Sigmoid colon (tissue), 7 donors: ENCODE data around the gene HRH2. TPM values are rescaled to one million over a fixed set of nuclear protein-coding genes. Genes with fewer than 3 reads are reported as not detected.

ENCODE experiments used
- DNase-seq: peaks from one replicate; pipeline ENCODE4 v3.0.0-alpha.2; 2019
- H3K27ac ChIP-seq, 4 donors: fragments of 200-600 bp; sonication (generic); one replicate each; pipeline ENCODE4 v1.5.1; 2016 to 2019; ENCODE audit warnings: mild to moderate bottlenecking in 1 of 4
- H3K27me3 ChIP-seq, 3 donors: fragments of 200-600 bp; sonication (generic); one replicate each; pipeline ENCODE4 v1.5.1; 2019; ENCODE audit warnings: mild to moderate bottlenecking in 1 of 3
- H3K36me3 ChIP-seq, 4 donors: fragments of 200-600 bp; sonication (generic); one replicate each; pipeline ENCODE4 v1.5.1; 2016 to 2019
- H3K4me1 ChIP-seq, 4 donors: fragments of 200-600 bp; sonication (generic); one replicate each; pipeline ENCODE4 v1.5.1; 2017 to 2019
- H3K4me3 ChIP-seq, 4 donors: fragments of 200-600 bp; sonication (generic); one replicate each; pipeline ENCODE4 v1.5.1; 2017 to 2019; ENCODE audit warnings: mild to moderate bottlenecking in 2 of 4, moderate library complexity in 1 of 4
- H3K9me3 ChIP-seq, 4 donors: fragments of 200-600 bp in 3 of 4; sonication (generic) in 3 of 4; one replicate each; pipeline versions ENCODE4 v1.5.1 to v1.6.1; 2013 to 2019
- CTCF ChIP-seq, 4 experiments: fragments of 450-650 bp in 3 of 4; fragments of 200-600 bp in 1 of 4; IDR thresholded peaks; one replicate each; pipeline ENCODE4 v1.5.1; 2016 to 2019; ENCODE audit warnings: antibody characterized with exemption in 4 of 4, mild to moderate bottlenecking in 3 of 4, moderate library complexity in 2 of 4
- EP300 ChIP-seq, 4 donors: sonication (generic); formaldehyde crosslinking; IDR thresholded peaks; one replicate each; pipeline ENCODE4 v1.6.1; 2017; ENCODE audit warnings: antibody characterized with exemption in 4 of 4
- POLR2A ChIP-seq, 2 donors: fragments of 450-650 bp; IDR thresholded peaks; one replicate each; pipeline ENCODE4 v1.6.1; 2016; ENCODE audit warnings: antibody characterized with exemption in 2 of 2, mild to moderate bottlenecking in 2 of 2, moderate library complexity in 2 of 2
- POLR2AphosphoS5 ChIP-seq, 4 donors: sonication (generic); formaldehyde crosslinking; IDR thresholded peaks; one replicate each; pipeline ENCODE4 v1.6.1; 2017; ENCODE audit warnings: antibody characterized with exemption in 4 of 4
- WGBS, 2 donors: extraction: QIAGEN DNeasy Blood & Tissue Kit; methylation state at CpG; one replicate each; pipeline ENCODE4 v1.1.7; 2013; 5-methylcytosine and 5-hydroxymethylcytosine counted together
- intact Hi-C: fragments of 100-400 bp; cut with DNase I; formaldehyde crosslinking; loops from one replicate; pipeline ENCODE4 v1.15.1; 2023
- polyA plus RNA-seq, 3 donors: library from polyadenylated mRNA; stranded (reverse); fragments of 200-250 nt; gene quantifications; one replicate each; pipeline ENCODE4 v1.2.3, GENCODE V29; 2013
- total RNA-seq, 4 donors: library from RNA; depleted of rRNA; stranded (reverse); fragments of >200 nt; gene quantifications; one replicate each; pipeline ENCODE4 v1.1.0, GENCODE V29; 2016
- donor health status: healthy with polysubstance abuse.
- donor health status: Bipolar disorder and iron deficiency.
- donor health status: healthy.

HRH2 gene
- total and polyA plus RNA-seq, 7 donors = under 0.01 to 3.8 (median 1.5) TPM

DNA sequence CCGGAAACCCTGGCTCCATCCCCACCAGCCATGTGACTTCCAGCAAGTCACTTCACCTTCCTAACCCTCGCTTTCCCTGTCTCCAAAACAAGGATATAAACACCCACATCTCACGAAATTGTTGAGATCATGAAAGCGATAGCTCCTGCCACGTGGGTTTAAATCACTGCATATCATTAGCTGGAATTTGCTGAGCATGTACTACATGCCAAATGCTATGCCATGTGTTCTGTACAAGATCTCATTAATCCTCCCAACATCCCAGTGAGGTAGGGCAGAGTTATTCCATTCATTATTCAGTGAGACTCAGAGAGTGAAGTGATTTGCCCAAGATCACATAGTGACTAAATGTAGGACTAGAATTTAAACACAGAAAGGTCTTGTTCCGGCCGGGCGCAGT lies 29.2 kb upstream of the HRH2 start:
- intact Hi-C loops = no loop called here
- Histone ChIP-seq H3K27me3 (no peaks in the 10 kb centered on the region), H3K36me3 (no peaks in the 10 kb centered on the region), H3K27ac (no peak overlapping the region), H3K9me3 (peaks cover 0 to 3% (median 0%) of the 10 kb centered on the region in 4 donors), H3K4me3 (no peak overlapping the region), H3K4me1 (no peaks in the 10 kb centered on the region)
- 84 to 86% methylated on average over 8 of the region's 8 CpGs for WGBS, 2 donors
- DNase-seq = no peak
- TF ChIP-seq EP300 (IDR thresholded peaks at IDR 0.05) (no peak), POLR2A (IDR thresholded peaks at IDR 0.05) (no peak), POLR2AphosphoS5 (IDR thresholded peaks at IDR 0.05) (no peak), CTCF (IDR thresholded peaks at IDR 0.05) (no peak)

DNA sequence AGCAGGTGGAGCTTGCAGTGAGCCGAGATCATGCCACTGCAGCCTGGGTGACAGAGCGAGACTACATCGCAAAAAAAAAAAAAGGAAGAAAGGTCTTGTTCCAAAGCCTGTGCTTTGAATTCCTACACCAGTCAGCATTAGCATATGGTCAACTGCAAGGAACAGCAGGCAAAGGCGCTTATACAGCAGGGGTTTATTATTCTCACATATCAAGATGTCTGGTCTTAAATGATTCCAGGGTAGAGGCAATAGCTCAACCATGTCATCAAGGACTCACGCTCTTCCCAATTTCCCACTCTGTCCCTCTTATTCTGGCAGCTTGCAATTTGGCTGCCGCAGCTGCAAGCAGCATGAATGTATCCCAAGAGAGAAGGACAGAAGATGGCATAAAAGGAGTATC lies 28.6 kb upstream of the HRH2 start:
- WGBS, 2 donors = 88 to 90% methylated on average over 6 of the region's 6 CpGs
- Histone ChIP-seq H3K27me3 (no peaks in the 10 kb centered on the region), H3K36me3 (no peaks in the 10 kb centered on the region), H3K27ac (no peak overlapping the region), H3K9me3 (peaks cover 0 to 3% (median 0%) of the 10 kb centered on the region in 4 donors), H3K4me3 (no peak overlapping the region), H3K4me1 (no peaks in the 10 kb centered on the region)
- intact Hi-C loops = no loop called here
- no peak for DNase-seq
- TF ChIP-seq CTCF (IDR thresholded peaks at IDR 0.05) (no peak), POLR2A (IDR thresholded peaks at IDR 0.05) (no peak), POLR2AphosphoS5 (IDR thresholded peaks at IDR 0.05) (no peak), EP300 (IDR thresholded peaks at IDR 0.05) (no peak)

- no peaks in the 10 kb centered on the region for H3K36me3 ChIP-seq
- TF ChIP-seq EP300 (IDR thresholded peaks at IDR 0.05) = no peak
- no peak for TF ChIP-seq POLR2AphosphoS5 (IDR thresholded peaks at IDR 0.05)
- intact Hi-C loops = no loop called here
- 85 to 90% methylated on average over 1 of the region's 1 CpG for WGBS, 2 donors
- no peak overlapping the region for H3K27ac ChIP-seq
- H3K27me3 ChIP-seq = no peaks in the 10 kb centered on the region
- no peaks in the 10 kb centered on the region for H3K4me1 ChIP-seq
- H3K9me3 ChIP-seq = peaks cover 0 to 3% (median 0%) of the 10 kb centered on the region in 4 donors
- no peak overlapping the region for H3K4me3 ChIP-seq
- no peak for DNase-seq
These were observed 28.1 kb upstream of the HRH2 start for GRCh38 chr5:175629793-175630192.

DNA sequence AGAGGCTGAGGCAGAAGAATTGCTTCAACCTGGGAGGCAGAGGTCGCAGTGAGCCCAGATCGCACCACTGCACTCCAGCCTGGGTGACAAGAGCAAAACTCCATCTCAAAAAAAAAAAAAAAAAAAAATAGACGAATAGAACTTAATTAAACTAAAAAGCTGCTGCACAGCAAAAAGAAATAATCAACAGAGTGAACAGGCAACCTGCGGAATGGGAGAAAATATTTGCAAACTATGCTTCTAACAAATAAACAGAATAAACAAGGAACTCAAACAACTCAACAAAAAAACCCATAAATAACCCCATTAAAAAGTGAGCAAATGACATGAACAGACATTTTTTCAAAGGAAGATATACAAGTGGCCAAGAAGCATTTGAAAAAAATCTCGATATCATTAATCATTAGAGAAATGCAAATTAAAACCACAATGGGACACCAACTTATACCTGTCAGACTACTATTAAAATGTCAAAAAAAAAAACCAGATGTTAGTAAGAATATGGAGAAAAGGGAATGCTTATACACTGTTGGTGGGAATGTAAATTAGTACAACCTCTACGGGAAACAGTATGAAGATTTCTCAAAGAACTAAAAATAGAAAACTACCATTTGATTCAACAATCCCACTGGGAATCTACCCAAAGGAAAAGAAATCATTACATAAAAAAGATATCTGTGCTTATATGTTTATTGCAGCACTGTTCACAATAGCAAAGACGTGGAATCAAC lies 21.9 kb upstream of the HRH2 start:
- TF ChIP-seq POLR2AphosphoS5 (IDR thresholded peaks at IDR 0.05) (no peak), EP300 (IDR thresholded peaks at IDR 0.05) (no peak), CTCF (IDR thresholded peaks at IDR 0.05) (no peak), POLR2A (IDR thresholded peaks at IDR 0.05) (no peak)
- Histone ChIP-seq H3K9me3 (no peaks in the 10 kb centered on the region), H3K27me3 (peaks cover 0 to 5% (median 0%) of the 10 kb centered on the region in 3 donors), H3K4me3 (no peak overlapping the region), H3K4me1 (no peaks in the 10 kb centered on the region), H3K27ac (no peak overlapping the region), H3K36me3 (no peaks in the 10 kb centered on the region)
- DNase-seq = no peak
- intact Hi-C loops = no loop called here
- whole genome bisulfite sequencing, 2 donors = 72 to 79% methylated on average over 7 of the region's 7 CpGs

DNA sequence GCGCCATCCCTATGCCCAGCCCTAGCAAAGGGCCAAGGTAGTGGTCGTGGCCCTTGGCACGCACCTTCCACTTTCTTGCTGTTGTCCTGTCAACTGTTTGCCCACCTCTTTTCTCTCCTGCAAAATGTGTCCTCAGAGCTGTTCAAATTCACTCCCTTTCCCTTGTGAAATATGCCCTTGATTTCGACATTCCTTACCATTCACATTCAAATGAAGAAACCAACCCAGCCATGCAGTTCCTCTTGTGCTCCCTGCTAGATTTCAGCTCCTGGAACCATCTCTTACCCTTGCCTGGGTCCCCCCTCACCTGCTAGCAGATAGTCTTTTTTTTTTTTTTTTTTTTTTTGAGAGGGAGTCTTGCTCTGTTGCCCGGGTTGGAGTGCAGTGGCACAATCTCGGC lies 19.6 kb upstream of the HRH2 start:
- no peak for TF ChIP-seq EP300 (IDR thresholded peaks at IDR 0.05)
- TF ChIP-seq CTCF (IDR thresholded peaks at IDR 0.05) = no peak
- no peak for TF ChIP-seq POLR2A (IDR thresholded peaks at IDR 0.05)
- no peak for TF ChIP-seq POLR2AphosphoS5 (IDR thresholded peaks at IDR 0.05)
- 75% methylated on average over 6 of the region's 6 CpGs for WGBS, 2 donors
- no peaks in the 10 kb centered on the region for H3K4me1 ChIP-seq
- H3K27ac ChIP-seq = no peak overlapping the region
- H3K9me3 ChIP-seq = no peaks in the 10 kb centered on the region
- H3K36me3 ChIP-seq = no peaks in the 10 kb centered on the region
- H3K4me3 ChIP-seq = no peak overlapping the region
- DNase-seq = no peak
- peaks cover 0 to 5% (median 0%) of the 10 kb centered on the region in 3 donors for H3K27me3 ChIP-seq
- intact Hi-C loops = no loop called here
